ENCODE measurements around the gene DNHD1.
A peak's percentile ranks its signal among the peaks of the same experiment; 100 is the strongest.

Gene DNHD1

DNA sequence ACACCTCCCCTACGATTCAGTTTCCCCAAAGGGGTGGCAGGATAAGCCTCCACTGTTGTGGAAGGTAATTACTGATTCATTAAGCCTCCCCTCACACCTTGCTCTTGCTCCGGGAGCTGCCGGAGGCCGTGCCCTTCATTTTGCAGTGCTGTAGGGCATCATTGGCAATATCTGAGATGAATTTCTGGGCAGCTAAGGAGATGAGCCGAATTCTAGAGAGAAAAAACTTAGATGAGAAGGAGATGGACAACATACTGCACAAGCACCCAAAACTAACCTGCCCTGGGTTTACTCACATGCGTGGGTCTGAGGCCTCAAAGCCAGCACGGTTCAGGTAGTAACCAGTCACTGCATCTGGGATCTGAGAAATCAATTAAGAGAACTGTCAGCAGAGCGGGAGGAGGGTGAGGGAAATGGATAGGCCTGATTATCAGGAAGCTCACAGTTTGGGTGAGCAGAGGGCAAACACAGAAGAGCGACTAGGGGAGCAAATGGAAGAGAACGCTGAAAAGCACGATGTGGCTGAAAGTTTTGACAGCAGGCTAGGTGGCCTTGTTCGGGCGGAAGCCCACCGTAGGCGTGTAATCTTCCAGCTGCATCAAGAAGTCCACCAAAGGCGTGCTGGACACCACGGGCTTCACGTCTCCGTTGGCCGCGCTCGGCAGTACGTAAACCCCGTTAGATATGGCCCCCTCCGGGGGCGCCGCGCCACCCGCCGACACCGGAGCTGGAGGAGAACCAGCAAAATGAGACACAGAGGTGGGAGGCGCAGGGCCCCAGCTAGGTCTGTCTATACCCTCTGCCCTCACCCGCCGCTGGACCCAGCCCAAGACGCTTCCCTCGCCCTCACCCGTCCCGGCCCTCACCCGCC, 114.2 kb downstream of the DNHD1 start:
- DNase-seq (ENCODE audit: low read depth) = no peak

GRCh38 chr11:6611963-6612212, 114.8 kb downstream of the DNHD1 start:
- no peak for DNase-seq (ENCODE audit: low read depth)

GRCh38 chr11:6612213-6613041, 115.3 kb downstream of the DNHD1 start, which contains the start of gene TAF10:
Gene TAF10 (minus strand): TSS chr11:6612216. CDS start chr11:6612189, 27 bp downstream.
- peak; percentile 73 for DNase-seq (ENCODE audit: low read depth)

DNA sequence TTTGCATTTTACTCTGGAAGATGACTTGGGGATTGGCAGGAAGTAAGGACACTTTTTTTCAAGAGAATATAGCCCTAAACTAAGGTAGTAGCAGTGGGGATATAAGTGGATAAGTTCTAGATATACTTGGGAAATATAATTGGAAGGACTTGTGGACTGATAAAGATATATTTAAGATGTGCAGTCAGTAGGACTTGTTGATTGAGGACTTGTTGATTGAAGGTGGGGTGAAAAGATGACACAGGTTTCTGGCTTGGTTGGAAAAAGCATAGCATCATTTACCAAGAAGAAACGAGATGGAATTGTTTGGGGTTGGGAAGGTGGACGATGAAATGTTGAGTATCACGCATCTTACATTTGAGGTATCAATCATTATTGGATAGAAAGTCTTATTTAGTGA, 116.4 kb downstream of the DNHD1 start:
- DNase-seq (ENCODE audit: low read depth) = no peak

GRCh38 chr11:6614446-6614845, 117.4 kb downstream of the DNHD1 start:
- no peak for DNase-seq (ENCODE audit: low read depth)

GRCh38 chr11:6615046-6615445, 118.0 kb downstream of the DNHD1 start:
- no peak for DNase-seq (ENCODE audit: low read depth)

DNA sequence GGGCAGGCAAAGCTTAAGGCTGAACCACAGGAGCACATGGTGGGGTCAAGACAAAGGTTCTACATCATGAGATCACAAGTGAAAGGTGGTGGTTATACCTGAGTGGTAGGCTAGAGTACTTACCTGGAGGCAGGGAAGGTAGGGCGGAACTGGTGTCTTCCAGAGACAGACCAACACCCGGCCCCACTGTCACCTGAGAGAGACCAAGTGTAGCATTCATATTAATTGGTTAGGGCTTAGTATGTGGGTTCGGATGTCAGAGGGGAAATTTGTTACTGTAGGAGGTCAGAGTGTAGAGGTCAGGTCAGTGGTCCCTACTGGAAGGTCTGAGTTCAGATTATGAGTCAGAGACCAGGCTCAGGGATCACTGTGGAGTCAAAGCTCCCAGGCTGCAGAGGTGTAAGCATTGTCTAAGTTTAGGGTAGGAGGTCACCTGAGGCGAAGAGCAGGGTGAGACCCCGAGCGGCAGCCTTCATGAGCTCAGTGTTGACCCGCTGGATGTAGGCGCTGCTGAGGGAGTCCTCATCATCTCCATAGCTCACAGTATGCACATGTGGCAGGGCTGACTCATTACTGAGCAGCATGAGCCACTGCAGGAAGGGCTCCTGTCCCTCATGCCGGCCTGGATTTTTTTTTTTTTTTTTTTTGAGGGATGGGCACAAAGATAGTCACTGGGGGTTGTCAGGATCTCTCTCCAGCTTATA, 119.0 kb downstream of the DNHD1 start:
- no peak for DNase-seq (ENCODE audit: low read depth)

GRCh38 chr11:6616596-6617250, 119.6 kb downstream of the DNHD1 start:
- no peak for DNase-seq (ENCODE audit: low read depth)

- no peak for DNase-seq (ENCODE audit: low read depth)
Measured at GRCh38 chr11:6617315-6617781, 120.3 kb downstream of the DNHD1 start.

DNA sequence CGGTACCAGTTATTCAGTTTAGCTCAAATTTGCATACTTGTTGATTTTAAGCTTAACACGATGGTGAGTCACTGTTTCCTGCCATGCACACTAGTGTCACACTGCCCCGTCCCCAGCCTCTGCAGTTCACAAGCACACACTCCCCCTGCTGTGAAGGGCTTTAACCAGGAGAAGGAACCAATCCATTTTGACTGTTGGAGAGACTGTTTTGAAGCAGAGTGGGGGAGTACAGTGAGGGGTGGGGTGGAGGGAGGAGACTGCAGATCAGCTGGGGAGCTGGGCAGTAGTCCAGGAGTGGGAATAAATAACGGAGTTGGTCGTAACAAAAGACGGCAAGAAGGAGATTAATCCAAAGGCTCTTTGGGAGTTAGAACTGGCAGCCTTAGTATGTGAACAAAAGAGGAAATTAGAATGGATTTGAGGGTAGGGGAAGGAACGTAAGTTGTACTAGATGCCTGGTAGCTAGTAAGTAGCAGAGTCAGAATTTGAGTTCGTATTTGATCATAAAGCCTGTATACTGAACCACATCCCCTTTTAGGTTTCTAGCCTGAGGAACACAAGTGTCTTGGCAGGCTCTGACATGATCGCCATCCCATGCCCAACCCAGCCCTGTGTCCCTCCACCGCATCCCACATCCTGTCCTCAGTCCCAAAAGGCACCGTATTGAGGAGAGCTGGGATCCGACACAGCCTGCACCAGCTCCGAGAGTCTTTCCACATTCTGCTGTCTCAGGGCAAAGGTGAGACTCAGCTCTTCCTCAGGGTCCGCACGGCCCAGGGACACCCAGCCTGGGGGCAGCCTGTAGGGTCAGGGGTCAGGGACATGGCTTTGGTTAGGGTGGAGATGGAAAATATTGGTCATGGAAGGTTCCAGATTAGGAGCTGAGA, 121.3 kb downstream of the DNHD1 start:
- DNase-seq (ENCODE audit: low read depth) = no peak

DNA sequence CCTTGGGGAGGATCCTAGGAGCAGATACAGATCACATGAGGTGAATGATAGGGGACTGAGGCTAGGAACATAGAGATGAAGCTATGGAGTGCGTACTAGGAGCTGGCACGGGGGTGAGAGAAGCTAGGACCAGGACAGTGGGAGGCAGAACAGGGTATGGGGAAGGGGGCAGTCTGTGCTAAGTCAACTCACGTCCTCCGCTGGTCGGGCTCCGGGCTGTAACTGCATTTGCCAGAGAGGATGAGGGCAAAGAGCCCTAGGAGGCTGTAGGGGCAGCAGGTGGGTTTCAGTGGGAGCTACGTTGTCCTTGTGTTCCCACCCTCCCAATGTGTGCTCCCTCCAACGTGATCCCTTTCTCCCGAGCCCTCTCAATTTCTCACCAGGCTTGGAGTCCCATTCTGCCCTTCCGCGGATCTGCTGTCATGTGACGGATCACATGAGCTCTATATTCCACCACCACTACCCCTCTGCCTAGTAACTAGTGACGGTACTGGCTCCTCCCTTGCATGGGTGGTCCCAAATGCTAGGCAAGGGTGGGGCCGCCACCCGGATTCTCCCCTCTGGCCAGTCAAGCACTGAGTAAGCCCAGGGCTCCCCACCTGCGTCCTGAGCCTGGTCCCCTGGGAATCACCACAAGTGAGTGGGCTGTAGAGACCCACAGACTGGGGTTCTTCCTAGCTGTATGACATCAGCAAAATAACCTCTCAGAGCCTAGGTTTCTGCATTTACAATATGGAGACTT, 122.1 kb downstream of the DNHD1 start, which contains the start of gene TPP1:
Gene TPP1 (minus strand): TSS at position 419 of the 742 bp plus-strand sequence. CDS start 22 bp downstream, at position 397.
- peak; percentile 78 for DNase-seq (ENCODE audit: low read depth)

DNA sequence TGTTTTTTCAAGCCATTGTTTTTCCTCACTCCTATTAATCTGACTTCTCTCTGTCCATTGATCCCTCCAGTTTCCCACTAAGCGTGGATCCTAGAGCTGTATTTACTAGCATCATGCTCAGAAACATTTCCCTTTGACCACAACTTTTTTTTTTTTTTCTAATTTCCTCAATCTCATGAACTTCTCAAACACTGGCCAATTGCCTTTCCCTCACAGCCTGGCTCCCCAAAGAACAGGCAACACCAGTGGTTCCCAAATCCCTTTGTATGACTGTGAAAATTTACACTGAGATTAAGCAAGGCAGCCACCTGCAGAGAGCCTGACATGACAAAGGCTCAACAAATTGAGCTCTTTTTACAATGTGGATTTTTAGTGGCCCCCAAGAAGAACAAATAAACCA, 123.6 kb downstream of the DNHD1 start:
- DNase-seq (ENCODE audit: low read depth) = no peak
